Stomach (tissue), 9 donors: Measurements from ENCODE around the gene ADSS1. TPM values are rescaled to one million over a fixed set of nuclear protein-coding genes. Genes with fewer than 3 reads are reported as not detected.

ENCODE experiments used
- DNase-seq, 2 donors: peaks; one replicate each; pipeline versions ENCODE4 v3.0.0 to v3.0.0-alpha.2; 2013 to 2019
- H3K27ac ChIP-seq, 5 donors: fragments of 200-600 bp in 4 of 5; sonication (generic) in 4 of 5; one replicate each; pipeline ENCODE4 v1.5.1; 2013 to 2019; ENCODE audit warnings: mild to moderate bottlenecking in 1 of 5, moderate library complexity in 1 of 5
- H3K27me3 ChIP-seq, 3 donors: fragments of 200-600 bp; sonication (generic); one replicate each; pipeline ENCODE4 v1.5.1; 2017 to 2019; ENCODE audit warnings: mixed run types in 1 of 3
- H3K36me3 ChIP-seq, 4 donors: fragments of 200-600 bp; sonication (generic); 1 replicate in 3 of 4; 2 replicates in 1 of 4; pipeline ENCODE4 v1.5.1; 2016 to 2019
- H3K4me1 ChIP-seq, 4 donors: fragments of 200-600 bp; sonication (generic); one replicate each; pipeline ENCODE4 v1.5.1; 2016 to 2019
- H3K4me3 ChIP-seq, 4 donors: fragments of 200-600 bp; sonication (generic) in 3 of 4; one replicate each; pipeline ENCODE4 v1.5.1; 2016 to 2019; ENCODE audit warnings: mild to moderate bottlenecking in 1 of 4
- H3K9me3 ChIP-seq, 4 donors: fragments of 200-600 bp; sonication (generic); one replicate each; pipeline ENCODE4 v1.5.1; 2016 to 2019
- CTCF ChIP-seq, 7 experiments: fragments of 450-650 bp in 4 of 7; fragments of 200-600 bp in 3 of 7; sonication (generic) in 3 of 7; IDR thresholded peaks; one replicate each; pipeline ENCODE4 v1.5.1; 2016 to 2019; ENCODE audit warnings: antibody characterized with exemption in 7 of 7, control low read depth in 2 of 7, mild to moderate bottlenecking in 1 of 7
- EP300 ChIP-seq: sonication (generic); formaldehyde crosslinking; IDR thresholded peaks from one replicate; pipeline ENCODE4 v1.6.1; 2017; ENCODE audit warnings: antibody characterized with exemption
- POLR2A ChIP-seq, 4 donors: fragments of 450-650 bp; IDR thresholded peaks; one replicate each; pipeline ENCODE4 v1.6.1; 2016; ENCODE audit warnings: antibody characterized with exemption in 4 of 4, control low read depth in 2 of 4, mild to moderate bottlenecking in 1 of 4, moderate library complexity in 1 of 4
- POLR2AphosphoS5 ChIP-seq, 3 donors: sonication (generic); formaldehyde crosslinking; IDR thresholded peaks; one replicate each; pipeline ENCODE4 v1.6.1; 2016; ENCODE audit warnings: antibody characterized with exemption in 3 of 3
- WGBS, 5 donors: extraction: QIAGEN DNeasy Blood & Tissue Kit in 3 of 5; methylation state at CpG; one replicate each; pipeline versions ENCODE4 v1.1.5 to v1.1.7; 2013 to 2018; 5-methylcytosine and 5-hydroxymethylcytosine counted together
- intact Hi-C: fragments of 100-400 bp; cut with DNase I; formaldehyde crosslinking; loops from one replicate; pipeline ENCODE4 v1.15.1; 2023; ENCODE audit warnings: low total_unique reads
- polyA plus RNA-seq, 3 donors: library from polyadenylated mRNA; stranded (reverse); fragments of 200-250 nt; gene quantifications; one replicate each; pipeline ENCODE4 v1.2.3, GENCODE V29; 2013
- total RNA-seq, 5 donors: library from RNA; depleted of rRNA; stranded (reverse); fragments of >200 nt; gene quantifications; one replicate each; pipeline versions ENCODE4 v1.1.0 to v1.2.3, GENCODE V29; 2014 to 2016
- donor health status: healthy with polysubstance abuse.
- donor health status: Bipolar disorder and iron deficiency.
- donor health status: healthy.

The ADSS1 gene
- total and polyA plus RNA-seq, 8 donors = 7.0 to 59.4 (median 12.3) TPM; not detected in 1

GRCh38 chr14:104682107-104682593, 41.9 kb upstream of the ADSS1 start:
- Histone ChIP-seq H3K27me3 (no peaks in the 10 kb centered on the region), H3K27ac (peak overlapping the region; percentile 89 to 95 (median 93)), H3K36me3 (no peaks in the 10 kb centered on the region), H3K4me1 (peaks cover 63 to 68% (median 66%) of the 10 kb centered on the region in 4 donors), H3K9me3 (no peaks in the 10 kb centered on the region), H3K4me3 (peak overlapping the region in 3 of 4 donors; percentile 16 to 27 (median 24))
- 26 to 41% (median 36%) methylated on average over 12 of the region's 12 CpGs for WGBS, 5 donors
- no peak for DNase-seq
- intact Hi-C loops = no loop called here
- no peak for TF ChIP-seq EP300
- no peak for TF ChIP-seq CTCF (IDR thresholded peaks at IDR 0.05)
- TF ChIP-seq POLR2A (IDR thresholded peaks at IDR 0.05) = no peak
- no peak for TF ChIP-seq POLR2AphosphoS5 (IDR thresholded peaks at IDR 0.05)

- H3K4me1 ChIP-seq = peaks cover 60 to 68% (median 67%) of the 10 kb centered on the region in 4 donors
- TF ChIP-seq EP300 = no peak
- TF ChIP-seq CTCF (IDR thresholded peaks at IDR 0.05) = no peak
- TF ChIP-seq POLR2AphosphoS5 (IDR thresholded peaks at IDR 0.05) = no peak
- no peak for TF ChIP-seq POLR2A (IDR thresholded peaks at IDR 0.05)
- DNase-seq = no peak
- 85 to 90% (median 89%) methylated on average over 15 to 22 of the region's 22 CpGs for WGBS, 5 donors
- no peak overlapping the region for H3K4me3 ChIP-seq
- no peak overlapping the region for H3K27ac ChIP-seq
- no peaks in the 10 kb centered on the region for H3K9me3 ChIP-seq
- intact Hi-C loops = no loop called here
- H3K27me3 ChIP-seq = no peaks in the 10 kb centered on the region
- no peaks in the 10 kb centered on the region for H3K36me3 ChIP-seq
These were observed 40.2 kb upstream of the ADSS1 start for GRCh38 chr14:104683653-104684448.

DNA sequence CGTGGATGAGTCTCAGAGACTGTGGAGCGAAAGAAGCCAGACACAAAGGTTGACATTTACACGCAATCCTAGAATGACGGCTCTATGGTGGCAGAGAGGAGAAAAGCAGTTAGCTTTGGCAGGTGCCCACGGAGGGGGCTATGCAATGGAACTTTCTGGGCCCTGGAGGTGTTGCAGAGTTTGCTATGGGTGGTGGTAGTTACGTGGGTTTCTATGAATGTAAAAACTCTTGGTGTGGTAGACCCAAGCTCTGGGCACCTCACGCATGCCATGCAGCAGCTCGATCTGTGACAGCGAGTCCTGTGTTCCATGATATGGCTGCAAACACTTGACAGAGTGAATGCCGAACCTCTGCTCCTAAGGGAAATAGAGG, 39.6 kb upstream of the ADSS1 start:
- Histone ChIP-seq H3K4me3 (no peak overlapping the region), H3K36me3 (no peaks in the 10 kb centered on the region), H3K4me1 (peaks cover 58 to 67% (median 66%) of the 10 kb centered on the region in 4 donors), H3K27me3 (no peaks in the 10 kb centered on the region), H3K9me3 (no peaks in the 10 kb centered on the region), H3K27ac (no peak overlapping the region)
- DNase-seq = no peak
- TF ChIP-seq EP300 = no peak
- intact Hi-C loops = no loop called here
- 90 to 96% (median 95%) methylated on average over 9 to 10 of the region's 10 CpGs for WGBS, 5 donors

DNA sequence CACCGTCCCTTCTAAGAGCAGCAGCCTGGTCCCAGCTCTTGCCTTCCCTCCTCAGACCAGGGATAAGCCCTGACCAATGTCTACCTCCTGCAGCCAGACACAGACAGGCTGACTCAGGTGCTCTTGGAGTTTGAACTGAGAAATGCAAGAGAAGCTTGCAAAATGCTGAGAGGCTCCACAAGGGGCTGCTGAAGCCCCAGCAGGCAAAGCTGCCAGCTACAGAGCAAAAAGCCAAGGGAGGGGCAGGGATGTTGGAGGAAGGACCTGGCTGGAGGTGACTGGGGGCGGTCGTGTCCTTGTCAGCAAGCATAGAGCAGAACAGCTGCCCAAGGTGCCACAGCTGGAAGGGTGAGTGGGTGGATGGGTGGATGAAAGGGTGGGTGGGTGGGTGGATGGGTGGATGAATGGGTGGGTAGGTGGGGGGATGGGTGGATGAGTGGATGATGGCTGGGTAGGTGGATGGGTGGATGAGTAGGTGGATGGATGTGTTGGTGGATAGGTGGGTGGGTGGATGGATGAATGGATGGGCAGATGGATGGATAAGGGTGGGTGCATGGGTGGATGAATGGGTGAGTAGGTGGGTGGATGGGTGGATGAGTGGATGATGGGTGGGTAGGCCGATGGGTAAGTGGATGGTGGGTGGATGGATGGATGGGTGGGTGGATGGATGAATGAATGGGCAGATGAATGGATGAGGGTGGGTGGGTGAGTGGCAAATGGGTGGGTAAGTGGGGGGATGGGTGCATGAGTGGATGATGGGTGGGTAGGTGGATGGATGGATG, 38.6 kb upstream of the ADSS1 start:
- TF ChIP-seq CTCF (IDR thresholded peaks at IDR 0.05) = no peak
- no peak for TF ChIP-seq POLR2A (IDR thresholded peaks at IDR 0.05)
- TF ChIP-seq POLR2AphosphoS5 (IDR thresholded peaks at IDR 0.05) = no peak
- no peak for TF ChIP-seq EP300
- Histone ChIP-seq H3K4me3 (no peak overlapping the region), H3K27ac (no peak overlapping the region), H3K36me3 (no peaks in the 10 kb centered on the region), H3K4me1 (peaks cover 56 to 65% (median 62%) of the 10 kb centered on the region in 4 donors), H3K9me3 (no peaks in the 10 kb centered on the region), H3K27me3 (no peaks in the 10 kb centered on the region)
- intact Hi-C loops = no loop called here
- DNase-seq = no peak
- 71 to 87% (median 82%) methylated on average over 4 of the region's 4 CpGs for WGBS, 5 donors
